ENCODE measurements around the gene TPPP2.
"Not testable (repeated sequence)": the region's sequence is repeated elsewhere in the genome, so short reads cannot be mapped to it uniquely, and the experiment has no call there.

The TPPP2 gene

DNA sequence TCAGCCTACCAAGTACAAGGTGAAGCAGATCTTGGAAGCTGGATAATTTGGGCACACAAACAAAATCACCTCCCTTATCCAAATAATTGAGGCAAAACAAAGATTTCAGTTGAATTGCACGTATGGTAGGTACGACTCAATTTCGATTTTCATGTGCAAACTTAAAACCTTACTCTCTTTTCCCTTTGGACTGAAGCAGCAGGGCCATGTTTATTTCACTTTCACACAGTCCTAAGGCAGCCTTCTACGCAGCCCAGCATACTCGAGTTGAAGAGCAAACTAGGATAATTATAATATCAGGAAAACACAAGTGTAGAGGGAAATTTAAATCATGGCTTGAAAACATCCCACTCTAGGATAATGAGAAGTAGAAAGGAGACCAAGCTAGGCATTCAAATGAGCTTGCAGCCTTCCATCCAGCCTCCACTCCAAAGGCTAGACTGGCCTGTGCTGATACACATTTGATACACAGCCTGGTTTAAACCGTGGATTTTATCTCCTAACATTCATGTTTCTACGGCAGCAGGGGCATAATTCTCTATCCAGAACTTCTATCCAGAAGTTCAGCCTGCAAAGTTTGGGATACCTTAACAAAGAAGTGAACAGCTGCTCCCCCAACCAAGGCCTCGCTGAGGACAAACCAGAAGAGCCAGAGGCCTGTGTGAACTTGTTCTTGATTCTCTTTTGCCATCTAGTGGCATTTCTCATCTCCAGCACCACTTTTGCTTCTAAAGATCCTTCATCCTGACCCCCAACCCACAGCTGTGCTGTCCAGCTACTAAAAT, 9.8 kb downstream of the TPPP2 start:
- DNase-seq, result peak; percentile 16

DNA sequence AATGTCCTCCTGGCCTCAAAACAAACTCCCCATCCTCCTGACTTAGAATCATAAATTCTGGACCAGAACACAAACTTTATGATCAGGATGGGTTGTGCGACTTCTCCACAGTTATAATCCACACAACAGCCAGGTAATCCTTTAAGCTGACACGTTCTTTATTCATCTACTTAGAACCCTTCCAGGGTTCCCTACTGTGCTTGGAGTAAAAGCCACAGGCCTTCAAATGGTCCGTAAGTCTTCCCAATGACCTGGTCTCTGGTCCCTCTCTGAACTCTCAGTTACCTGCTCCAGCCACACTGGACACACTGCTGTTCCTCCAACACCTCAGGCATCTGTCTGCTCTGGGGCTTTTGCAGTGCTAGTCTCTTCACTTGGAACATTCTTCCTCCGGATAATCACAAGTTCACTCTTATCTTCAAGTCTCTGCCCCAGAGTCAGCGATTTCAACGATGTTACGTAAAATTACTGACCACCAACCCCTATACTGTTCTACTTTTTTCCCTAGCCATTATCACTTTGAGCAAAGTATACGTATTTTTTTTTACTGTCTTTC, 10.4 kb downstream of the TPPP2 start:
- no peak for DNase-seq

DNA sequence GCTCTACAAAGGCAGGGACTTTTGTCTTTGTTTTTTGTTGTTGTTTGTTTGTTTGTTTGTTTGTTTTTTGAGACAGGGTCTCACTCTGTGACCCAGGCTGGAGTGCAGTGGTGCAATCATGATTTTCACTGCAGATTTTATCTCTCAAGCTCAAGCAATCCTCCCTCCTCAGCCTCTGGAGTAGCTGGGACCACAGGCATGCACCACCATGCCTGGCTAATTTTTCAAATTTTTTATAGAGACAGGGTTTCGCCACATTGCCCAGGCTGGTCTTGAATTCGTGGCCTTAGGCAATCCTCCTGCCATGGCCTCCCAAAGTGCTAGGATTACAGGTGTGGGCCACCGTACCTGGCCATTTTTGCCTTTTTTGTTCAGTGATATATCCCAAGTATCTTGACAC, 10.9 kb downstream of the TPPP2 start:
- not testable (repeated sequence) for DNase-seq

DNA sequence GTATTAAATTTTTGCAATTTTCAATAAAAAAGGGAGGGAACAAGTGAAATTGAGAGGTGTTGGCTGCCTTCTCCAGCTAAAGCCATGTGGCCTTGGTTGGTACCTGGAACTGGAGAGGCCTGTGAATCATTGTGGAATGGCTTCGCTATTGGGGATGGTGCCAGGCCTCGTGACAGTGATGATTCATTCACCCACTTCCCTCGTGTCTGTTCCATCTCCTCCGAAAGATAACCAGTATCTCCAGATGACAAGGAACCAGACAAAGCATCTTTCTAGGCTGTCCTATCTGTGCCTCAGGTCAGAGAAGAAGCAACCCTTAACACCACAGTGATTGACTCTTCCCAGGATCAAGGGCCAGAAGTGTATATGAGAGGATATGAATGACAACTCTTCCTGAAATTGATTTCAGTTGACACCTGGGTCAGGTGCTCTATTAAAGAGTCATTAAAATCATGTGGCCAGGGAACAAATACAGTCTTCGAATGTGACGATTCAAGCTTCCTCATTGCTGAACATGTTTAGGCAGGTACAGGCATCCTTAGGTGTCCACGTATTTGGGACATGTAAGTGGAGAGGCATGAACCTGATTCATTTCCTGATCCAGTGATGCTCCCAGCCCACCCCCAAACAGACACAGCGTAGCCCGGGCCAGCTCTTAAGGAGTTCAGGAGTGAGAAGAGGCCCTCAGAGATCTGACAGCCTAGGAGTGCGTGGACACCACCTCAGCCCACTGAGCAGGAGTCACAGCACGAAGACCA, 11.8 kb downstream of the TPPP2 start, which contains the start of gene RNASE7:
TSS of gene RNASE7 (plus strand) at position 687 of the 758 bp plus-strand sequence. CDS start 631 bp downstream, outside the sequence.
- no peak for DNase-seq

DNA sequence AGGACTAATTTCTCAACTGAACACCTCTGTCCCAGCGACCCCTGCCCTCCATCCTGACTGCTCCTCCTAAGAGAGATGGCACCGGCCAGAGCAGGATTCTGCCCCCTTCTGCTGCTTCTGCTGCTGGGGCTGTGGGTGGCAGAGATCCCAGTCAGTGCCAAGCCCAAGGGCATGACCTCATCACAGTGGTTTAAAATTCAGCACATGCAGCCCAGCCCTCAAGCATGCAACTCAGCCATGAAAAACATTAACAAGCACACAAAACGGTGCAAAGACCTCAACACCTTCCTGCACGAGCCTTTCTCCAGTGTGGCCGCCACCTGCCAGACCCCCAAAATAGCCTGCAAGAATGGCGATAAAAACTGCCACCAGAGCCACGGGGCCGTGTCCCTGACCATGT, 12.9 kb downstream of the TPPP2 start:
- no peak for DNase-seq

DNA sequence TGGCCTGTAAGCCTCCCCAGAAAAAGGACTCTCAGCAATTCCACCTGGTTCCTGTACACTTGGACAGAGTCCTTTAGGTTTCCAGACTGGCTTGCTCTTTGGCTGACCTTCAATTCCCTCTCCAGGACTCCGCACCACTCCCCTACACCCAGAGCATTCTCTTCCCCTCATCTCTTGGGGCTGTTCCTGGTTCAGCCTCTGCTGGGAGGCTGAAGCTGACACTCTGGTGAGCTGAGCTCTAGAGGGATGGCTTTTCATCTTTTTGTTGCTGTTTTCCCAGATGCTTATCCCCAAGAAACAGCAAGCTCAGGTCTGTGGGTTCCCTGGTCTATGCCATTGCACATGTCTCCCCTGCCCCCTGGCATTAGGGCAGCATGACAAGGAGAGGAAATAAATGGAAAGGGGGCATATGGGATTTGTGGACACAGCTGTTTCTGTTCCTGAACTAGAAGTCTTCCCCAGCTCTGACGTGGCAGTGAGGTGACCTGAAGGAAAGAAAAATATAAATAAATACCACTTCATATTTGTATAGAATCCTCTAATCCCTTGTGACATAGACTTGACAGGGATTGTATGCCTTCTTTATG, 13.5 kb downstream of the TPPP2 start:
- DNase-seq, result no peak

DNA sequence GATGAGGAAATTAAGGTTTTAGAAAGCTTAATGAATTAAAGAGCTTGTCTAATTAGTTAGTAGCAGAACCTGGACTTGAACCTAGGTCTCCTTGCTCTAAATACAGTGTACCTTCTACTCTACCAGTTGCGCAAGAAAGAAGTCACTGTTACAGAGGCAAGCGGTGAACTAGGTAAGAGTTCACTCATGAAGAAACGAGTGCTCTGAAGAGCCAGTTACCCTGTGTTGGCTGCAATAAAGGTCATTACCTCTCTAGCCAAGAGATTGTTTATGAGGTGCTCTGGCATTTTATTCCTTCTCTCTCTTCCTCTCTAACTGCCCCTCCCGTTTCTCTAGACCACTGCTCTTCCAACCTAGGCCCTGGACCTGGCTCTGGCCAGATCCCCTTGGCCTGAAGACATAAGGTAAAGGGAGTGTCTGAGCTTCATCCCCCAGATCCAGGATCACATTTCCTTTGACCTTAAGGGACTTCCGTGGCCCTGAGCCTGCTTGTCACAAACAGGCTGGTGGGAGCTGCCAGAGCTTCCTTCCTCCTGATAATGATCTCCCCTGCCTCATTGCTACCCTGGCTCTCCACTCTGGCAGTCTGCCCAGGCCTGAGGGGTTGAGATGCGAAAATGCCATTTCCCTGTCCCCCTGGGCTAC, 14.1 kb downstream of the TPPP2 start:
- no peak for DNase-seq

DNA sequence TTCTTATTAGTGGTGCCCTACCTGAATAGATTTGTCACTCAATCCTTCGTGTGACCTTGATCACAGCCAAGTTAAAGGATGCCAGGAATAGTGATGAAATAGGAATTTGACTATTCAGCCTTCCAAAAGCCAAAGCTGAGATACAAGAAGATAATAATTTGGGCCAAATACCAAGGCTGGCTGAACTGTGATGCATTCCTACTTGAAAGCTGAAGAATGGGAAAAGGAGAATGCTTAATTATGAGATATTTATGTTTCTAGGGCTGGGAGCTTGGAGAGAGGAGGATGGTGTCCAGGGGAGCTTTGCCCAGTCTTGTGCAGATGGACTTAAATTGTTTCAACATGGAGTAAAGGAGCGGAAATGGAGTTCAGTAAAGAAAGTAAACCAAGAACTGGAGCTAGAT, 17.4 kb downstream of the TPPP2 start:
- DNase-seq, result no peak

DNA sequence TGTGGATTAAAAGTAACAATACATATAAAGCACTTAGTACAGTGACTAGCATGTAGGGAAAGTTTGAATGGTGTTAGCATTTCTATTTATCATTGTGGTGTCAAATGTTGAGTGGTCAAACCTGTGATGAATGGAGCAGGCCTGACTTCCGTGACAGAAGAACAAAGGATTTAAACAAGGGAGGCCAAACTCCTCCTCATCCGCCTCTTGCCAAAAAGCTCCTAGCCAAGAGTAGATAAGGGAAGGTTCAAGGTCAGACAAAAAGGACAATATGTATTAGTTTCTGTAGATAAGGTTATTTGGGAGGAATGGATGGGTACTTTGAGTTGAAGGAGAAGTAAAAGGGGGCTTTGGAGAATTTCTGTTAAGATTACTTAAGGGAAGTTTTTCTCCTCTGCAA, 18.6 kb downstream of the TPPP2 start:
- no peak for DNase-seq

DNA sequence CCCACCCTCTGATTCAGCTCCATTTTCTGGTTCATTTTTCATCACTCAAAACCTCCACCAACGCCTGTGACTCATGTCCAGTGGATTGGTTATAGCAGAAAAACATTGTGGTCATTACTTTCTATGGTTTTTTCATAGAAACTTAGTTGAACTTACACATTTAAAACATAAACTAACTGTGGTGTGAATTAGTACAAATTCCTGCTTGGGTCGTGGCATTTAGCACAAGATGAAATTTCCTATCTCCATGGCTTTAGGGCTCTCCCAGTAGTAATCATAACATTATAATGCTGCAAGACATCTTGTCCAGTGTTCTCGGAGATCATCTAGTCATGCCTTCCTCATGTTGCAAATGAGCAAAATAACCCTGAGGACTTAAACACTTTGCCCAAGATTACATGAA, 19.3 kb downstream of the TPPP2 start:
- DNase-seq, result no peak

DNA sequence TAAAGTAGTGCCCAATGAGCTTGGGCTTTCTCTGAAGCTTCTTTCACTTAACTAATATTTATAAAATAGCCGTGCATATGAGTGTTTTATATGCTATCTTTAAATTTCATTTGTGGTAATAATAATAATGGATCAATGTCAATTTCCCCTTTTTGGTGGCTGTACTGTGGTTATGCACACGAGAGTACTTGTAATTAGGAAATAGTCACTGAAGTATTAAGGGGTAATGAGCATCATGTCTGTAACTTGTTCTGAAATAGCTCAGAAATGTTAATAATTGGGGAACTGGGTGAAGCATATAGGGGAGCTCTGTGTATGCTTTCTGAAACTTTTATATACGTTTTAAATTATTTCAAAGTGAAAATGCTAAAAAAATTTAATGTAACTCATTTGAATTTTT, 20.6 kb downstream of the TPPP2 start:
- DNase-seq, result no peak

DNA sequence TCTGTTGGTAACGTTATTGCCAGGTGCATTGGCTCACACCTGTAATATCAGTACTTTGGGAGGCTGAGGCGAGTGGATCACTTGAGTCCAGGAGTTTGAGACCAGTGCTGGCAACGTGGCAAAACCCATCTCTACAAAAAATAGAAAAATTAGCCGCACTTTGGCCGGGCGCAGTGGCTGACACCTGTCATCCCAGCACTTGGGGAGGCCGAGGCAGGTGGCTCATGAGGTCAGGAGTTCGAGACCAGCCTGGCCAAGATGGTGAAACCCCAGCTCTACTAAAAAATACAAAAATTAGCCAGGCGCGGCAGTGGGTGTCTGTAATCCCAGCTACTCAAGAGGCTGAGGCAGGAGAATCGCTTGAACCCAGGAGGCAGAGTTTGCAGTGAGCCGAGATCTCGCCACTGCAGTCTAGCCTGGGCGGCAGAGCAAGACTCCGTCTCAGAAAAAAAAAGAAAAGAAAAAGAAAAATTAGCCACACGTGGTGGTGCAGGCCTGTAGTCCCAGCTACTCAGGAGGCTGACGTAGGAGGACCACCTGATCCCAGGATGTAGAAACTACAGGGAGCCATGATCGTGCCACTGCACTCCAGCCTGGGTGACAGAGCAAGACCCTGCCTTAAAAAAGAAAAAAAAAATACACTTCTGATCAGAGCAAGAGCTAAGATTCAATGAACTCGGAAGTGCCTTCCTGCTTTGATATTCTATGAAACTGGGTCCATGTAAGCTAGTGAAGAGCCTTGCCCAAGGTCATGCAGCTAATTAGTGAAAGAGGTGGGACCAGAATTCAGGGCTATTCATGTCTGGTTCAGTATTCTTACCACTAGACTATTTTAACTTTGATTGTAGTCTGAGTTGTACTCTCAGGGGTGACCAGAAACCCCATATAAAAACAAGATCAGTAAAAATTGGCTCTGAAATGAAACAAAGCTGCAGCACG, 23.4 kb downstream of the TPPP2 start:
- DNase-seq, result no peak

DNA sequence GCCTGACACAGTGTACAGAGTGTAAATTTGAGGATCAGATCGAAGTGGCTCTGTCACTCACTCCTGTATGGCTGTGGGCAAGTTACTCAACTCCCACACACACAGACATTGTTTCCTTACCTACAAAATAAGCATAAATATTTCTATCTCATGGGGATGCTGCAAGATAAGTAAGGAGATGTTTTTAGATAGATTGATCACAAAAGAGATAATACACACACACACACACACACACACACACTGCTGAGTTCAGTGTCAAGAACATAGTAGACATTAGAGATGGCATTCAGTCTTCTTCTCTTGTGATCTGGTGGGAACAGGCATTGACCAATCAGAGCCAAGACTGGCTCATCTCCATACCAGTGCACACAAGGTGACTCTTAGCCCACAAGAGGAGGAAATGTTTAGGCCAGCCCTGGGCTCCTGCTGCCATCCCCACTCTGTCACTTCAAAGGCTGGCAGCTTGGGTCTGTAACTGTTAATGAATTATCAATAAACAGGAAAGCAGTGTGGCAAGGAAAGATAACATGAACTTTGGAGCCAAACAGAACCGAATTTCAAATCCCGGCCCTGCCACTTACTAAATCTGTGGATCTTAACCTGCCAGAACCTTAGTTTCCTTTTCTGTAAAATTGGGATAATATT, 24.2 kb downstream of the TPPP2 start:
- DNase-seq, result no peak

DNA sequence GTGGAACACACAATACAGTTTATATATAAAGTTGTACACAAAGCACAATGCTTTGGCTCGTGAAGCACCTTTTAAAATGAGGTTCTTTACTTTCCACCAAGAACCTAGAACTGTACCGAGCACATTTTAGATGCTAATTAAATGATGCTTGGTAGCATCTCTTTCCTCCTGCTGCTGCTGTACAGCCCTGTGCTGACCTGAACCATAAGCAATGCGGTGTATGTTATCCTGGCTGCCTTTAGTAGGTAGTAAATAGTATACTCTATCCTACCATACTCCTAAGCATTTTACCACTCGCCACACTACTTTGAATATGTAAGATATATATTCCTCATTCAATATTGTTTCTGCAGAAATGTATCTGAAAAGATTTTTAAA, 24.7 kb downstream of the TPPP2 start:
- no peak for DNase-seq

DNA sequence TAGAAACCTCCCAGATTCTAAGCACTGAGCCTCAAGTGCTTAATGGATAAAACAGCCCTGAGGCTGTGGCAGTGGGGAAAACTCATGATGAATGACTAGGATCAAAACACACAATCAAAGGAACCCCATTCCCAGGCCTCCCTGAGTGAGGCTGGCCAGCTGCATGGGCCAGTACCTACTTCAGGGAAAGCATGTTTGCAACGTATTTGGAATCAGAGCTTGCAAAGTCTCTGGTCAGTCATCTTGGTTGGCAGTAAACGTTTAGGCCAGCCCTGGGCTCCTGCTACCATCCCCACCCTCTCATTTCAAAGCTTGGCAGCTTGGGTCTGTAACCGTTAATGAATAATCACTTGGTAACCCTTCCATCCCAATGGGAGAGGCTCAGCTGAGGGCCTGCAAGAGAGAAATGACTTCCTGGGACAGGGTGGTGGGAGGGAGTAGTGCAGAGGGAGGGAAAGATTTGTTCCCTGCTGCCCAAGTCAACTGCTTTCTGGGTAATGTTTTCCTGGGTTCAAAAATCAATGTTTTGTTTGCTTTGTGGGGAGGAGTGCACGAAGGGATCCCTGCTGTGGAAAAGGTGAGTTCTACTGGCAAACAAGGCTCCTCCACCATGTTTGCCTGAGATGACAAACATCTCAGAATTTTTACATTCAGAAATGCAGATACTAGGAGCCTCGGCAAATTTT, 25.6 kb downstream of the TPPP2 start:
- no peak for DNase-seq

DNA sequence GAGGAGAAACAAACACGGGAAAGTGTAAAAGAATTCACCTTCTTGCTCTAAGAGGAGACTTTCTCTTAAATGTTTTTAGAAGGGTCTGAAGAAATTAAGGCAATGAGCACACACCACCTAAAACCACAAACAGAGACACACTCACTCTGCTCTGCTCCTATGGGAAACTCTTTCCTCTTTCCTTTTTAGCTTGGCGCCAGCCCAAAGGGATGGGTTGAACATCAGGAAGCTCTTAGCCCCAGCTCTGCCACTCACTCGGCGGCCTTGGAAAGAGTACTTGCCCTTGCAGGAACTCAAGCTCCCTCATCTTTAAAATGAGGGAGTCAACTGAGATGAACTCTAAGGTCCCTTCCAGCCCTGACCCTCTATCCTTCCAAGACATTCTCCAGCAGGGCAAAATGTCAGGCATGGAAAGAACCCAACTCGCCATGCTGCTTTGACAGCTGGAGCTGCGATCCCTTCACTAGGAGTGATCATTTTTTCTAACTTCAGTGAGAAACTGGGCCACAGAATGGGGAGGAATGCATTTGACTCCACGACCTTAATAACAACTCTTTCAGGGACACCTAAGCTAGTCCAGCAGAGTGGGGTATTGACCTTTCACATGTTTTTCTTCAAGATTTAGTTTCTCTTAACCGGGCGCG, 26.6 kb downstream of the TPPP2 start:
- DNase-seq, result no peak

DNA sequence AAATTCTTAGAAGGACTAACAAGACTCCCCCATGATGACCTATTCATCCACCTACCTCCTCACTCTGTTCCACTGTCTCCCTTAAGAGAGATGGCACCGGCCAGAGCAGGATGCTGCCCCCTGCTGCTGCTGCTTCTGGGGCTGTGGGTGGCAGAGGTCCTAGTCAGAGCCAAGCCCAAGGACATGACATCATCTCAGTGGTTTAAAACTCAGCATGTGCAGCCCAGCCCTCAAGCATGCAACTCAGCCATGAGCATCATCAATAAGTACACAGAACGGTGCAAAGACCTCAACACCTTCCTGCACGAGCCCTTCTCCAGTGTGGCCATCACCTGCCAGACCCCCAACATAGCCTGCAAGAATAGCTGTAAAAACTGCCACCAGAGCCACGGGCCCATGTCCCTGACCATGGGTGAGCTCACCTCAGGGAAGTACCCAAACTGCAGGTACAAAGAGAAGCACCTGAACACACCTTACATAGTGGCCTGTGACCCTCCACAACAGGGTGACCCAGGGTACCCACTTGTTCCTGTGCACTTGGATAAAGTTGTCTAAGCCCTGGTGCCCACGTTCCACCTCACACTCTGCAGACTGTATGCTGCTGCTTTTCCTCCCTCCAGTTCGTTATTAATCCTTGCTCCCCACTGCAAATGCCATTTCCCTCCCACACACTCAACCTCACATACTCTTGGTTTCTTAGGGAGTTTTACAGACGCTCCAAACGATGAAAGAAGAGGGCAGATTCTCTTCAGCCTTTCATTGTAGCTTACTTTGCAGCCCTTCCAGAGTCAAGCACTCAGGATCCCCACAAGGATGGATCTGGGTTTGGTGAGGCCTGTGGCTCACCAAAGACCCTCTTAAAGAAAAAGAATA, 28.0 kb downstream of the TPPP2 start, which contains the start of gene RNASE8:
TSS of gene RNASE8 (plus strand) at position 20 of the 873 bp plus-strand sequence. CDS start at position 91, 71 bp downstream.
- DNase-seq, result no peak

DNA sequence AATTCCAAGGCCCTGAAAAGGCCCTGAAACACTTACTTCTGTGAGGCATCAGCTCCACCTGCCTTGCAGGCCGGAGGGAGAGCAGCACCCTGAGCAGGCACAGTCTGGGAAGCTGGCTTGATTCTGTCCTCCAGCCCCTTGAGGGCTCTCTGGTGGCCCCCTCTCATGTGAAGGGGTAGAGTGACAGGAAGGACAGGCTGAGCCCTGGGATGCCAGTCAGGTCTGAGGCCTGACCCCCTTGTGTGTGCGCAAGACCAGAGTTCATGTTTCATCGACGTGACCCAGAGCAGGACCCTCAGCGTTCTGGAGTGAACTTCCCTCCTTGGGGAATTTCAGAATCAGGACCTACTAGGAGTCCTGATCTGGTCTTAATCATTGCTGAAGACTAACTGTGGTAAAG, 28.9 kb downstream of the TPPP2 start:
- DNase-seq, result no peak
